ENCODE results near the gene ATP10D.
A peak's percentile ranks its signal among the peaks of the same experiment; 100 is the strongest.
"Not testable (repeated sequence)": the region's sequence is repeated elsewhere in the genome, so short reads cannot be mapped to it uniquely, and the experiment has no call there.

The ATP10D gene

GRCh38 chr4:47475411-47475810, 9.7 kb upstream of the ATP10D start:
- no peak overlapping the region for H3K27ac ChIP-seq
- no peak for TF ChIP-seq CTCF (conservative IDR thresholded peaks at IDR 0.05)

GRCh38 chr4:47478804-47479203, 6.3 kb upstream of the ATP10D start:
- no peak for TF ChIP-seq CTCF (conservative IDR thresholded peaks at IDR 0.05)
- H3K27ac ChIP-seq, result no peak overlapping the region

GRCh38 chr4:47482326-47482725, 2.7 kb upstream of the ATP10D start:
- H3K27ac ChIP-seq, result no peak overlapping the region
- no peak for TF ChIP-seq CTCF (conservative IDR thresholded peaks at IDR 0.05)

GRCh38 chr4:47483745-47484144, 1.3 kb upstream of the ATP10D start:
- TF ChIP-seq CTCF (conservative IDR thresholded peaks at IDR 0.05), result no peak
- no peak overlapping the region for H3K27ac ChIP-seq

GRCh38 chr4:47484168-47484567, 907 bp upstream of the ATP10D start:
- H3K27ac ChIP-seq, result no peak overlapping the region
- no peak for TF ChIP-seq CTCF (conservative IDR thresholded peaks at IDR 0.05)

- TF ChIP-seq CTCF (conservative IDR thresholded peaks at IDR 0.05), result no peak
- peak overlapping the region; percentile 42 for H3K27ac ChIP-seq
Measured at GRCh38 chr4:47485768-47486167, 693 bp downstream of the ATP10D start.

GRCh38 chr4:47486231-47486673, 1.2 kb downstream of the ATP10D start:
- TF ChIP-seq CTCF (conservative IDR thresholded peaks at IDR 0.05), result no peak
- H3K27ac ChIP-seq, result no peak overlapping the region

- not testable (repeated sequence) for H3K27ac ChIP-seq
Measured at GRCh38 chr4:47486727-47487126, 1.7 kb downstream of the ATP10D start.

All from VCaP (cell line).